GM18511 (cell line): Measurements from ENCODE around the gene MAPRE2.

Source experiments
- ATAC-seq: cut with Tn5 transposase; IDR thresholded peaks from one replicate; pipeline ENCODE4 v1.9.1; 2021; ENCODE audit warnings: mild to moderate bottlenecking, moderate library complexity; ENCODE audit not compliant: unreplicated experiment

Gene MAPRE2

GRCh38 chr18:35040988-35041814 lies at the start of gene MAPRE2:
Gene MAPRE2 (plus strand): TSS chr18:35041413. CDS start chr18:35041540, 127 bp downstream.
- peak; percentile 75 for ATAC-seq

- no peak for ATAC-seq
Observed at GRCh38 chr18:34991561-34991960, 49.7 kb upstream of the MAPRE2 start.

GRCh38 chr18:34993289-34993688 lies 47.9 kb upstream of the MAPRE2 start:
- no peak for ATAC-seq

GRCh38 chr18:34995746-34996145 lies 45.5 kb upstream of the MAPRE2 start:
- ATAC-seq: no peak

GRCh38 chr18:34998661-34999060 lies 42.6 kb upstream of the MAPRE2 start:
- no peak for ATAC-seq

GRCh38 chr18:34999756-35000289 lies 41.4 kb upstream of the MAPRE2 start:
- no peak for ATAC-seq

GRCh38 chr18:35000457-35000856 lies 40.8 kb upstream of the MAPRE2 start:
- no peak for ATAC-seq

GRCh38 chr18:35002120-35002519 lies 39.1 kb upstream of the MAPRE2 start:
- ATAC-seq: no peak

GRCh38 chr18:35005963-35006577 lies 35.1 kb upstream of the MAPRE2 start:
- peak; percentile 84 for ATAC-seq

- no peak for ATAC-seq
Observed at GRCh38 chr18:35010156-35010555, 31.1 kb upstream of the MAPRE2 start.

- ATAC-seq: no peak
Observed at GRCh38 chr18:35010993-35011392, 30.2 kb upstream of the MAPRE2 start.

- no peak for ATAC-seq
Observed at GRCh38 chr18:35019933-35020332, 21.3 kb upstream of the MAPRE2 start.

GRCh38 chr18:35022426-35023001 lies 18.7 kb upstream of the MAPRE2 start:
- no peak for ATAC-seq

GRCh38 chr18:35024196-35024595 lies 17.0 kb upstream of the MAPRE2 start:
- no peak for ATAC-seq

- no peak for ATAC-seq
Observed at GRCh38 chr18:35024965-35025364, 16.2 kb upstream of the MAPRE2 start.

- ATAC-seq: peak; percentile 36
Observed at GRCh38 chr18:35026407-35027061, 14.7 kb upstream of the MAPRE2 start.

- ATAC-seq: no peak
Observed at GRCh38 chr18:35027206-35027605, 14.0 kb upstream of the MAPRE2 start.

- ATAC-seq: no peak
Observed at GRCh38 chr18:35028536-35028935, 12.7 kb upstream of the MAPRE2 start.

GRCh38 chr18:35029103-35029502 lies 12.1 kb upstream of the MAPRE2 start:
- no peak for ATAC-seq

GRCh38 chr18:35029770-35030169 lies 11.4 kb upstream of the MAPRE2 start:
- peak; percentile 83 for ATAC-seq

- peak; percentile 65 for ATAC-seq
Observed at GRCh38 chr18:35030277-35030989, 10.8 kb upstream of the MAPRE2 start.
